GM13976 (cell line): ENCODE data around the gene CCDC142.

Source experiments
- DNase-seq: peaks from one replicate; pipeline ENCODE4 v3.0.0; 2012; ENCODE audit warnings: low spot score
- CTCF ChIP-seq: IDR thresholded peaks from 2 replicates; pipeline ENCODE4 v1.5.1; 2012; ENCODE audit warnings: borderline replicate concordance, mild to moderate bottlenecking; ENCODE audit not compliant: insufficient read depth; ENCODE audit errors: extremely low read depth, missing control alignments, control extremely low read depth
- in situ Hi-C: fragments of 300-500 bp; cut with MboI; formaldehyde crosslinking; loops from one replicate; pipeline ENCODE4 v1.12.0; 2022; ENCODE audit warnings: low sequenced_read_pairs, mixed read lengths, inconsistent platforms; ENCODE audit not compliant: unreplicated experiment

CCDC142 gene

GRCh38 chr2:74439373-74439772, 43.4 kb downstream of the CCDC142 start:
- in situ Hi-C loops: no loop called here
- no peak for DNase-seq
- TF ChIP-seq CTCF: no peak

DNA sequence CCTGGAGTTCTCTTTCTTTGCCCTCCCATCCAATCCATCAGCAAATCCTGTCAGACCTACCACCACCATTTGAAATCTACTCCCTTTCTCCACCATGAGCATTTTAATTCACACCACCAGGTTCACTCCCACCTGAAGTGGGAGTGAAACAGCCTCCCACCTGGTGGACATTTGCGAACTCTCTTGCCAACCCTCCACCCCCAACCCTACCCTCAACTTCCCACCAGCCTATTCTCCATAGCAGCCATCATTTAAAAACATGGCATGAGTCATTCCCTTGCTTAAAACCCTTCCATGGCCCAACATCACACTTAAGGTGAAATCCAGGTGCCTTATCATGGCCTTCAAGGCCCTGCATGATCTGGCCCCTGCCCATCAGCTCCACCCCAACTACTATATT, 44.5 kb downstream of the CCDC142 start:
- DNase-seq: no peak
- in situ Hi-C loops: no loop called here
- TF ChIP-seq CTCF: no peak

DNA sequence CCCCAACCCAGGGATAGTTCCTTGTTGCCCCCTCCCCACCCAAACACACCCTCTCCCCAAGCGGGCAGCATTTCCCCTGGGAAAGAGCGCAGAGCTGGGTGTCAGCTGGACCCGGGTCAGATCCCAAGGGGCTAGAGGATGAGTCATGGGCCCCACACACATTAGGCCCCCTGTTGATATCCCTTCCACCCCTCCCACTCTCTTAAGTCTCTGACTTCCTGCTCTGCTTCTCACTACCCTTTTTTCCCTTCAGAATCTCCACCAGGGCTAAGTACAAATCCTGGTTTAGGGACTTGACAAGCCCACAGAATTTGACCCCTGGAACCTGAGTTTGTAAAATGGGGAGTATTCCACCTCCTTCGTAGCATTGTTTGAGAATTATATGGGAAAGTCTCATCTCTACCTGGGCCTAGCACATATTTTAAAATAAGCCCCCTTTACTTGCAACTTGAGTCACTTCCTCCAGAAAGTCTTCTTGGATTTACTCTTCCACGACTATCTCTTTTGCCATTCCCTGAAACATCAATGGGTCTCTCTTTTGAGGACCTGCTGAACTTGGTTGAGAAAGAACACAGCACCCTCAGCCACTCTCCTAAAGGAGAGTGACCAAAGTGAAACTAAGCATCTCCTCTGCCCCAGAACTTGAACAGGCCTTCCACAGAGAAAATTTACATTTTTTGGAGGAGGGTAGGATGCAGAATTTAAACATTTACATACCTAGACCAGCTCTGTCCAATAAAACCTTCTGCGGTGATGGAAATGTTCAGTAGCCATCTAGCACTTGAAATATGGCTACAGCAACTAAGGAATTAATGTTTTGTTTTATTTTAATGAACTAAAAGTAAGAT, 45.7 kb downstream of the CCDC142 start:
- in situ Hi-C loops: no loop called here
- DNase-seq: peak; percentile 57
- no peak for TF ChIP-seq CTCF

DNA sequence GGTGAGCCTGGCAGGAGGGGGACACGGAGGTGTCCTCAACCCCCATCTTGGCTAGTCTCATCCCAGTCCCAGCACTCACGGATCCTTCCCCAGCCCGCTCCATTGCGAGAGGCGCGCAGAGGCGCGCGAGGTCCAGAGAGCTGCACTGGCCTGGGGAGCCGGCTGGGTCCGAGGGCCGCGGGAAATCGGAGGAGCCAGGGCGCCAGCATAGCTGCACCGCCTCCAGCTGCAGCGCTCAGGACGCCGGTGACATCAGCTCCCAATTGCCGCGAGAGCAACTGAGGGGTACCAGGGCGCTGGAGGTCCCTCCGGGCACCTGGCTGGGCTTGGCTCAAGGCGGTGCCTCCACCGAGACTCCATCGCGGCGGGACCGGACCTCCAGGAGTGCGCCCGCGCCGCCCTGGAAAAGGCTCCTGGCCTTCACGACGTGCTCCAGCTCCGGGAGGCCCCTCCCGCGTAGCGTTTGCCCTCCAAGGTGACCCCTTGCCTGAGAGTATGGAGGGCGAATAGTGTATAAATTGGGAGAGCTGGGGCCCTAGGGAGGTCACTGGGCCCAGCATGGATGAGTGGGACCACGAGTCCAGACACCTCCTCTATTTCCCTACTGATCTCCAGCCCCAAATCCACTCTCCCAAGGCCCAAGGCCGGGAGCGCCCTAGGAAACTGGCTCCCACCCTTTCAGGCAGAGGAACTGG, 46.5 kb downstream of the CCDC142 start:
- no peak for DNase-seq
- in situ Hi-C loops: no loop called here
- no peak for TF ChIP-seq CTCF

DNA sequence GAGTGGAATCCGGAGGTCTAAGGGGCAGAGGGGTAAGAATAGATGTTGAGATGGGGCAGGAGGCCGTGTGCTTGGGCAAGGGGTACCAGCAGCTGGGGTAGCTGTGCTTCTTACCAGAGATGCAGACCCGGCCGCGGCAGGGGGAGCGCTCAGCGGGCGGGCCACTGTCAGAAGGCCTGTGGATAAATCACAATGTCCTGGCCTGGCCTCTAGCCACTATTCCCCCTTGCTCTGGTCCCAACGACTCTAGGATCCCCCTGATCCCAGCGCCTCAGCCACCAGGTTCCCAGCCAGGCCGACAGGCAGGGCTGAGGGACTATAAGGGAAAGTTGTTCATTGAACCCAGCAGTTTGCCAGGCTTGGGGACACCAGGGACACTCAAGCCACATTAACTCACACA, 52.3 kb downstream of the CCDC142 start:
- no peak for TF ChIP-seq CTCF
- DNase-seq: no peak
- in situ Hi-C loops: no loop called here

- DNase-seq: no peak
- in situ Hi-C loops: no loop called here
- no peak for TF ChIP-seq CTCF
Measured at GRCh38 chr2:74429487-74430451, 53.0 kb downstream of the CCDC142 start.
